ENCODE data around the gene DTD1.

Gene DTD1

GRCh38 chr20:18587665-18588573 lies at the start of gene DTD1:
DTD1 (plus strand) TSS chr20:18588054; CDS start chr20:18588073, 19 bp downstream.
- peak; percentile 92 for DNase-seq (ENCODE audit: low spot score)

GRCh38 chr20:18541741-18542140 lies 46.1 kb upstream of the DTD1 start:
- no peak for DNase-seq (ENCODE audit: low spot score)

- DNase-seq (ENCODE audit: low spot score), result no peak
These were observed 44.6 kb upstream of the DTD1 start for GRCh38 chr20:18543216-18543615.

- no peak for DNase-seq (ENCODE audit: low spot score)
These were observed 43.9 kb upstream of the DTD1 start for GRCh38 chr20:18543932-18544331.

GRCh38 chr20:18545566-18545965 lies 42.3 kb upstream of the DTD1 start:
- DNase-seq (ENCODE audit: low spot score), result no peak

- DNase-seq (ENCODE audit: low spot score), result no peak
These were observed 39.4 kb upstream of the DTD1 start for GRCh38 chr20:18548465-18548864.

- DNase-seq (ENCODE audit: low spot score), result no peak
These were observed 34.1 kb upstream of the DTD1 start for GRCh38 chr20:18553746-18554145.

- peak; percentile 94 for DNase-seq (ENCODE audit: low spot score)
These were observed 20.7 kb upstream of the DTD1 start, which contains the start of gene SMIM26 for GRCh38 chr20:18566892-18567738. SMIM26 (plus strand) TSS chr20:18567432; CDS start chr20:18567479, 47 bp downstream.

GRCh38 chr20:18567739-18568091 lies 20.1 kb upstream of the DTD1 start:
- no peak for DNase-seq (ENCODE audit: low spot score)

GRCh38 chr20:18571009-18571408 lies 16.8 kb upstream of the DTD1 start:
- DNase-seq (ENCODE audit: low spot score), result no peak

- no peak for DNase-seq (ENCODE audit: low spot score)
These were observed 16.3 kb upstream of the DTD1 start for GRCh38 chr20:18571578-18571977.

GRCh38 chr20:18577942-18578341 lies 9.9 kb upstream of the DTD1 start:
- DNase-seq (ENCODE audit: low spot score), result no peak

- DNase-seq (ENCODE audit: low spot score), result no peak
These were observed 9.3 kb upstream of the DTD1 start for GRCh38 chr20:18578581-18578980.

- no peak for DNase-seq (ENCODE audit: low spot score)
These were observed 7.8 kb upstream of the DTD1 start for GRCh38 chr20:18580012-18580411.

- no peak for DNase-seq (ENCODE audit: low spot score)
These were observed 2.7 kb upstream of the DTD1 start for GRCh38 chr20:18585134-18585533.

- no peak for DNase-seq (ENCODE audit: low spot score)
These were observed 700 bp downstream of the DTD1 start for GRCh38 chr20:18588574-18588933.

GRCh38 chr20:18589941-18590674 lies 2.3 kb downstream of the DTD1 start:
- no peak for DNase-seq (ENCODE audit: low spot score)

- no peak for DNase-seq (ENCODE audit: low spot score)
These were observed 8.4 kb downstream of the DTD1 start for GRCh38 chr20:18596270-18596669.

GRCh38 chr20:18609741-18610140 lies 21.9 kb downstream of the DTD1 start:
- DNase-seq (ENCODE audit: low spot score), result no peak

- no peak for DNase-seq (ENCODE audit: low spot score)
These were observed 23.6 kb downstream of the DTD1 start for GRCh38 chr20:18611492-18611891.

- no peak for DNase-seq (ENCODE audit: low spot score)
These were observed 25.7 kb downstream of the DTD1 start for GRCh38 chr20:18613553-18613952.

GRCh38 chr20:18614244-18614643 lies 26.4 kb downstream of the DTD1 start:
- DNase-seq (ENCODE audit: low spot score), result no peak

All from cerebellar cortex (tissue), 1 donor.